GM12873 (cell line): ENCODE measurements around the gene NTM.

ENCODE experiments used
- TF ChIP-seq, protein P1 (sequence below): IDR thresholded peaks from 2 replicates; pipeline ENCODE4 v1.5.1; 2012; ENCODE audit warnings: low read depth, mild to moderate bottlenecking, moderate library complexity, low read length, control low read depth; ENCODE audit not compliant: insufficient read depth; ENCODE audit errors: missing control alignments

Gene NTM

DNA sequence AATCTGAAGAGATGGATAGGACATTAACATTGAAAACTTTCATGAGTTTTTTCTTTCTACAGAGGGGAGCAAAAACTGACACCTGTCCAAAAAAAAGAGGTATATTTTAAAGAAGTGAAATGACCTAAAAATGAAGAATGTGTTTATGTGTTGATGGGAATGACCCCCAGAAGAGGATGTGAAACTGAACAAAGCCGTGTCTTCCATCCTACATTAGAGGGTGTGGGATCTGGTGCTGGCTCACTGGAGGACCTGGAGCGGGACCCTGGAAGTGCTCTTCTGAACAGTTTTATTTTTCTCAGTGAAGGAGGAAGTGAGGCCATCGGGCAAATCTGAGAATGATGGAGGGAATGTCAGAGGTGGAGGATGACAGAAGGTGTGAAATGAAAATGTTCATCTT lies 470.1 kb downstream of the NTM start:
- TF ChIP-seq, protein P1, sequence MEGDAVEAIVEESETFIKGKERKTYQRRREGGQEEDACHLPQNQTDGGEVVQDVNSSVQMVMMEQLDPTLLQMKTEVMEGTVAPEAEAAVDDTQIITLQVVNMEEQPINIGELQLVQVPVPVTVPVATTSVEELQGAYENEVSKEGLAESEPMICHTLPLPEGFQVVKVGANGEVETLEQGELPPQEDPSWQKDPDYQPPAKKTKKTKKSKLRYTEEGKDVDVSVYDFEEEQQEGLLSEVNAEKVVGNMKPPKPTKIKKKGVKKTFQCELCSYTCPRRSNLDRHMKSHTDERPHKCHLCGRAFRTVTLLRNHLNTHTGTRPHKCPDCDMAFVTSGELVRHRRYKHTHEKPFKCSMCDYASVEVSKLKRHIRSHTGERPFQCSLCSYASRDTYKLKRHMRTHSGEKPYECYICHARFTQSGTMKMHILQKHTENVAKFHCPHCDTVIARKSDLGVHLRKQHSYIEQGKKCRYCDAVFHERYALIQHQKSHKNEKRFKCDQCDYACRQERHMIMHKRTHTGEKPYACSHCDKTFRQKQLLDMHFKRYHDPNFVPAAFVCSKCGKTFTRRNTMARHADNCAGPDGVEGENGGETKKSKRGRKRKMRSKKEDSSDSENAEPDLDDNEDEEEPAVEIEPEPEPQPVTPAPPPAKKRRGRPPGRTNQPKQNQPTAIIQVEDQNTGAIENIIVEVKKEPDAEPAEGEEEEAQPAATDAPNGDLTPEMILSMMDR, result no peak

- TF ChIP-seq, protein P1, result no peak
These were observed 470.6 kb downstream of the NTM start for GRCh38 chr11:131841028-131841427.

- TF ChIP-seq, protein P1, result no peak
These were observed 471.7 kb downstream of the NTM start for GRCh38 chr11:131841925-131842635.

- TF ChIP-seq, protein P1, result no peak
These were observed 474.8 kb downstream of the NTM start for GRCh38 chr11:131845255-131845654.

- TF ChIP-seq, protein P1, result no peak
These were observed 479.1 kb downstream of the NTM start for GRCh38 chr11:131849485-131849884.

DNA sequence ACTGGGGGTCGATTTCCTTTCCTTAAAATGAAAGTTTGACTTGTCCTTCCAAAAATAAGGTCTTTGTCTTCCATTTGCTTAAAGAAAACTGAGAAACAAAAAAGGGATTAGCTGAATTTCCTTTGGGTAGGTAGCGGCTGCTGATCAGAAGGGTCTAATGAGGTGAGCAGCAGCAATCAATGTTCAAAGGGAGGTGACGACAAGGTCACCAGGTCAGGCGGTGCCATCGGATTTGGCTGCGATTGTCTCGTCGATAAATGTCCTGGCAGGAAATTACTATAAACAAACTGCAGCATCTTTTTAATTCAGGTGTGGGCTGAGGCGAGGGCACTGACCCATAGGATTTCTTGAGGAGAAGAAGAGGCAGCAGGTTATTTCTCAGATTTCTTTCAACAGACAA lies 480.1 kb downstream of the NTM start:
- TF ChIP-seq, protein P1, result no peak

DNA sequence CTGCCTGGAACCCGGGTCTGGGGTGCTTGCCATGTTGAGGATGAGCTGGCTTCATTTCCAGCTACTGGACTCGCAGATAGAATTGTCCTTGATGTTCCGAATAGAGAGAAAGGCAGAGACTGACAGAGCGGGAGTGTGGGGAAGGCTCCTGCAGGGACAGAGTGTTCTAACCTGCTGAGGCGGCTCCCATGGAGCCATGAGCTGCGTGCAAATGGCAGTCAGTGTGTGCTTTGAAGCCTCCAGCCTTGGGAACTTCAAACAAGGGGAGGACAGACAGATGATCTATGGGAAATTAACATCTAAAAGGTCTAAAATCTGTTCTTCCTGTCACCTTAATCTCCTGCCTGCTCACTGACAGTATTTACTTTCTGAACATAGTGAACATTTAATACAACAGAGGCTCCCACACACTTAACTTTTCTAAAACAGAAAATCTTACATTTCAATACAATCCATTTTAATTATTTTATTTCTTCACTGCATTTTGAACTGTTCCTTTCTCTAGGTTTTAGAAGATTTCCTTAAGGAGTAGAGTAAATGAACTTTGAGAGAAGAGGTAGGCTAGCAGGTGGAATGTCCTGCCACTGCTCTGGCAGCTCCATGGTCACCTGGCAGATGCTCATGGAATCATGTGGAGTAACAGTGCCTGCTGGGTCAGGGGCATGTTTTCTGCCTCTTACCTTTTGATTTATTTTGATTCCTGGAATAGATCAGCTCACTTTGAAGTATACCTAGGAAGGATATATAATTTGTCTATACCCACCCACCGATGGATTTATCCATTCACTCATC lies 481.7 kb downstream of the NTM start:
- TF ChIP-seq, protein P1, result no peak
